Retinal pigment epithelial cell (primary cell): Measurements from ENCODE around the gene PRDX2.

Experiments used
- DNase-seq: peaks from one replicate; pipeline ENCODE4 v3.0.0-alpha.2; 2010; ENCODE audit warnings: low read depth
- H3K4me3 ChIP-seq: 2 replicates; pipeline ENCODE4 v1.5.1; 2011; ENCODE audit warnings: mild to moderate bottlenecking, low read length, control low read depth, moderate library complexity
- TF ChIP-seq, protein P1 (sequence below): conservative IDR thresholded peaks from 2 replicates; pipeline ENCODE4 v1.5.1; 2011; ENCODE audit warnings: low read depth, low read length, control low read depth, inconsistent platforms

Gene PRDX2

DNA sequence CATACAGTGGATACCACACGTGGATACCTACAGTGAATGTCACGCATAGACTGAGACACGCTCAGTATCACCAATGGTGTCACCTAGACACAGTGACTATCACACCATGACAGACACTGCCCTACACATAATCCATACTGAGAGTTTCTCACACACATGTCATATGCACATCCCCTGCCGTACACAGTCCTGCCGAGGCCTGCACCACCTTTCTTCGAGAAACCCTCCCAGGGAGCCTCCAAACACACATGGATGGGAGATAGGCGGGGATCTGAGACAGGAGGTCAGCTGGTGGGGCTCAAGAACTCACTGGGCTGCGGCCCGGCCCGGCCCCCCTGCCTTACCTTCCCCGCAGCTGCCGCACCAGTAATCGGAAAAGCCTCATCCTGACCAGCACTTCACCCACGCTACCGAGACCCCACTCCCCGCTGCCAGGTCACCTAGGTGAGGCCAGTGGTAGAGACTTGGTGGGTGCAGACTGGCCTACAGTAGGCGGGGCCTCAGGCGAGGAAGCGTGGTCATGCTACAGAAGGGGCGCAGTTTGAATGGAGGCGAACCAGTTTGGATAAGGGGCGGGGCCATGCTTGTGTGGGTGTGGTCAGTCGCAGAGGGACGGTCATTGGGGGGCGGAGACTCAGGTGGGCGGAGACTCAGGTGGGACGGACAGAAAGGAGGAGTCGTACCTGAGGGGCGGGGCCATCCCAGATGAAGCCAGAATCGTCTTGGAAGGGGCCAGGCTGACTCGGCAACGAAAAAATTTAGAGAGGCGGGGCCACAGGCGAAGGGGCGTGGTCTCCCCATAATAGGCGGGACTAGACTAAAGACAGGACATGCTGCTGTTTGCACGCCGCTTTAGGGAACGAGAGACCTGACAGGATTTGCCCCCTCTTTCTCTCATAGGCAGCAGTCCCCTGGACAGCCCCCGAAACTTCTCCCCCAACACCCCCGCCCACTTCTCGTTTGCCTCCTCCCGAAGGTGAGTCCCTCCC lies 38.8 kb upstream of the PRDX2 start:
- TF ChIP-seq, protein P1, sequence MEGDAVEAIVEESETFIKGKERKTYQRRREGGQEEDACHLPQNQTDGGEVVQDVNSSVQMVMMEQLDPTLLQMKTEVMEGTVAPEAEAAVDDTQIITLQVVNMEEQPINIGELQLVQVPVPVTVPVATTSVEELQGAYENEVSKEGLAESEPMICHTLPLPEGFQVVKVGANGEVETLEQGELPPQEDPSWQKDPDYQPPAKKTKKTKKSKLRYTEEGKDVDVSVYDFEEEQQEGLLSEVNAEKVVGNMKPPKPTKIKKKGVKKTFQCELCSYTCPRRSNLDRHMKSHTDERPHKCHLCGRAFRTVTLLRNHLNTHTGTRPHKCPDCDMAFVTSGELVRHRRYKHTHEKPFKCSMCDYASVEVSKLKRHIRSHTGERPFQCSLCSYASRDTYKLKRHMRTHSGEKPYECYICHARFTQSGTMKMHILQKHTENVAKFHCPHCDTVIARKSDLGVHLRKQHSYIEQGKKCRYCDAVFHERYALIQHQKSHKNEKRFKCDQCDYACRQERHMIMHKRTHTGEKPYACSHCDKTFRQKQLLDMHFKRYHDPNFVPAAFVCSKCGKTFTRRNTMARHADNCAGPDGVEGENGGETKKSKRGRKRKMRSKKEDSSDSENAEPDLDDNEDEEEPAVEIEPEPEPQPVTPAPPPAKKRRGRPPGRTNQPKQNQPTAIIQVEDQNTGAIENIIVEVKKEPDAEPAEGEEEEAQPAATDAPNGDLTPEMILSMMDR: no peak
- peak; percentile 58 for DNase-seq
- peak overlapping the region; percentile 52 for H3K4me3 ChIP-seq

DNA sequence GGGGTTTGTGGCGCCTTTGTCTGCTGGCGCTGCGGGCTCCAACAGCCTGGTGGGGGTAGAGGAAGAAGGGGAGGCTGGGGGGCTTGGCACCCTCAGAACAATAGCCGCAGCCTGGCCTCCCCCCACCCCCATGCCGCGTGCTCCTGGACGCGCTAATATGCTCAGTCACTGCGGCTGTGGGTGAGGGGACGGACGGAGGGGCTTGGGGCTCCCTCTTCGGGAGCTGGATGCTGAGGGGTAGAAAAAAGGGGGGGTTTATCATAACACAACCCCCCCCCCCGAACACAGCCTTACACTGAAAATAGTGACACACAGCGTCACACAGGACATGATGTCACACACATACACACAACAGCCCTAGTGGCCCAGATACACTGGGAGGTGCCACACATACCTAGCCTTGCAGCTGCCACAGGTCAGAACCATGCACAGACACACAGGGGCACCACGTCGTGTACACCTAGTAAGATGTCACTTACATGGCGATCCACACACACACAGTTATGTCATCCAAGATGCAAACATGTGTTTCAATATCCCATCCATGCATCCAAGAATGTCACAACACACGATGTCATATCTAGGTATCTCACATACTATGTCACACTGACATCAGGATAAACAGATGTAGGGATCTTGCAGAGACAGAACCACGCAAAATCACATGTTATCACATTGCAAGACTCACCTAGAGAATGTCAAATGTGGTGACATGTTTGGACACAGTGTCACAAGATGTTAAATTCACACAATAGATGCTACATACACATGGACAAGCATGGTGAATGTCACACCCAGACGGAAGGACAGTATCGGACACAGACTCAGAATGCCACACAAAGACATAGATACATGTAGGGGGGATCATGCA lies 37.5 kb upstream of the PRDX2 start:
- DNase-seq: no peak
- H3K4me3 ChIP-seq: peak overlapping the region; percentile 63
- TF ChIP-seq, protein P1: no peak

DNA sequence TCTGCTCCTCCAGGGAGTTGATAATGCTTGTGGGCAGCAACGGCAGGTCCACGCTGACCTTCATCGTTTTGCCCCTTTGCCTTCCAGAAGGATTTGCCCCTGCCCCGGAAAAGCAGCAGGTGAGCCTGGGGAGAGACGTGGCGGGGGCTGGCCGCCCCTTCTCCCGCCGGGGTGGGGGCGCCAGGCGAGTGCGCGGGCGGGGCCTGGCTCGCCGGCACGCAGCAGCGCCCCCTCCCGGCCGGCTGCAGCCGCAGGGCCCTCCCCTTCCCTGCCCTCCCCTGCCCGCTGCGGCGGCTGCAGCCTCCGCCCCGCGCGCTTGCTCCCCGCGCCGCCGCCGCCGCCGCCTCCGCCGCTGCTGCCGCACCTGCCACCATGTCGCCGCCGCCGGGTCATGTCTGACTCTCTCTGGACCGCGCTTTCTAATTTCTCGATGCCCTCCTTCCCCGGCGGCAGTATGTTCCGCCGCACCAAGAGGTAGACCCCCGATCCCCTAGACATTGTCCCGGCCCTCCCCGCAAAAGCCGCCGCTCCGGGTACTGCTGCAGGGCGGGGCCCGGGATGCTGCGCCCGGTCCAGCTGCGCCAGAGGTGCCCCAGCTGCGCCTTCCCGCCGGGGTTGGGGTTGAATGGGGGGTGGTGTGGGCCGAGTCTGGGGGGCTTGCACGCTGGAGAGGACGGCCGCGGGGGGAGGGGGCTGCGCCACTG lies 36.7 kb upstream of the PRDX2 start, which contains the start of gene MAST1:
MAST1 (plus strand) TSS at position 334 of the 704 bp plus-strand sequence; CDS start at position 392, 58 bp downstream.
- peak within 1 kb of the TSS; percentile 63 for H3K4me3 ChIP-seq
- DNase-seq: no peak
- TF ChIP-seq, protein P1: peak; percentile 33

DNA sequence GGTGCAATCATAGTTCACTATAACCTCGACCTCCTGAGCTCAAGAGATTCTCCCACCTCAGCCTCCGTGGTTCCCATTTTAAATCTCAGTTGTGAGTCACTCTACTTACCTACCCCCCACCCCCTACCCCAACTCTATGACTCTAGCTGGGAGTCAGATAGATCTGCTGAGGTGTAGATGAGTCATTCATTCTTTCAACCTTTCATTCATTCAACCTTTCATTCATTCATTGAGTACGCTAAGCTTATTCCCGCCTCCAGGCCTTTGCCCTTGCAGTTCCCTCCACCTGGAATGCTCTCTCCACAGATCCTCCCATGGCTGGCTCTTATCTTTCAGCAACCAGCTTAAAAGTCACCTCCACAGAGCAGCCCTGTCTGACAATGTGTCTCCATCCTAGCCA lies 35.6 kb upstream of the PRDX2 start:
- H3K4me3 ChIP-seq: no peak overlapping the region
- no peak for DNase-seq
- TF ChIP-seq, protein P1: no peak

DNA sequence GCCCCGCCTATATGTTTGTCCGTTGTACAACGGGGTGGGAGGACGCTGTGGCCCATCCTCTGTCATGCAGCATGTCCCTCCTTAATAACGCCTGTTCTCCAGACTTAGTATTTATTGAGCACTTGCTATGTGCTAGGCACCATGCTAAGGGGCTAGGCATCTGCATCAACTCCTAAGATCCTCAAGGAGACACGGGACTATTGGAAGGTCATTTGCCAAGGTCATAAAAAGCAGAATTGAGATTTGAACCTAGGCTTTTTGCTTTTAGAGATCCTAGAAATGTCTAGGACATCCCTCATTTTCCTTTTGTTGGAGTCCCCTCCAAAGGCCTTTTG lies 34.9 kb upstream of the PRDX2 start:
- no peak for DNase-seq
- H3K4me3 ChIP-seq: no peak overlapping the region
- TF ChIP-seq, protein P1: no peak

DNA sequence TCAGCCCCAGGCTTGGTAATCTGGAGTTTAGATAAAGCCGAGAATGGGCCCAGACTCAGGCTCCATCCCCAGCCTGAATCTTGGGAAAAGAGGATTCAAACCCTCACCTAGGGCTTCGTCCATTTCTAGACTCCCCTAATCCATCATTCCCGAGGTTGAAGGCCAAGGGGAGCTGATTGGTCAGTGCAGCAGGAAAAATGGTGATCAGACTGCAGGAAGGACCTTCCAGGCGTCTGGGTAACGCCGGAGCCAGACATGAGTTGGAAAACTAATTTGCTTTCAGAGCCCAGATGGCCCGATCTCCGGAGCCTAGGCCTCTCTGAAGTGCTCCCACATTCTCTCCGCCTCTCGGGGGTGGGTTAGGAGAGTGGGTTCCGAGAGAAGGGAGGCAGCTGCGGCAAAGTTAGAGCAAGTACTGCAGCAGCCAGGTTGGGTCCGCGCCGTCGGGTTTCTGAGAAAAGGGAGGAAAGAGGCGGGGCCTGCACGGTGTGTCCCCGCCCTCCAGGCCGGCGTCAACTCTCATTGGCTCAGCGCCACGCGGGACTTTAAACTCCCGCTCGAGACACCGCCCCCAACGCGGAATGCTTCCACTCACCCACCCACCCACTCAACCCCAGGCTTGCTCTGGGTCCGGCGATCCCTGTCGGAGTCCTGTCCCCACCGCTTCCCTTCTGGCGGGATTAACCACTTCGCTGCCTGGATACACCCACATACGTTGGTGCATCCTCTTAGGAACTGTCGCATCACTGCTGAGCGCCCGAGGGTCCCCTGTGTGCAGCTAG lies 33.6 kb upstream of the PRDX2 start:
- TF ChIP-seq, protein P1: no peak
- DNase-seq: no peak
- no peak overlapping the region for H3K4me3 ChIP-seq
